IMR-90 (cell line): ENCODE results near the gene FAM89B. TPM values are rescaled to one million over a fixed set of nuclear protein-coding genes. Genes with fewer than 3 reads are reported as not detected.

ENCODE experiments used
- ATAC-seq: fragments of 200-7000 bp; cut with Tn5 transposase; 2 replicates; pipeline ENCODE4 v1.9.1; 2020; ENCODE audit warnings: low read depth, mild to moderate bottlenecking, moderate library complexity
- BruUV-seq: library from RNA; stranded (reverse); fragments of 400-500 nt; replicated peaks from 2 replicates; lab custom pipeline; 2021; lab: Mats Ljungman, UMichigan
- CTCF ChIA-PET: fragments of 300-600 bp; formaldehyde crosslinking; extraction: SDS; loops from one replicate; lab custom pipeline; 2021; ENCODE audit warnings: antibody characterized with exemption; lab: Yijun Ruan, JAX
- POLR2A ChIA-PET: fragments of 300-600 bp; sonication (Branson Sonifier 250); formaldehyde crosslinking; loops from one replicate; lab custom pipeline; 2022; ENCODE audit warnings: antibody characterized with exemption; ENCODE audit not compliant: unreplicated experiment; lab: Charles Lee
- DNase-seq: peaks from one replicate; pipeline ENCODE4 v3.0.0; 2013
- H2AFZ ChIP-seq: replicated peaks from 2 replicates; pipeline ENCODE3; 2013; ENCODE audit warnings: low read length, mild to moderate bottlenecking; ENCODE audit not compliant: poor library complexity
- H2AK5ac ChIP-seq: 2 replicates; pipeline ENCODE4 v1.6.1; 2013; ENCODE audit warnings: low read depth, low read length, inconsistent platforms
- H2AK9ac ChIP-seq: replicated peaks from 2 replicates; pipeline ENCODE3; 2013; ENCODE audit warnings: mild to moderate bottlenecking, low read depth, low read length, moderate library complexity; ENCODE audit not compliant: poor library complexity
- H2BK120ac ChIP-seq: 2 replicates; pipeline ENCODE4 v1.6.1; 2013; ENCODE audit warnings: low read depth, low read length, inconsistent platforms
- H2BK15ac ChIP-seq: 3 replicates; pipeline ENCODE4 v1.6.1; 2013; ENCODE audit warnings: low read depth, low read length, inconsistent platforms
- H2BK20ac ChIP-seq: 2 replicates; pipeline ENCODE4 v1.6.1; 2013; ENCODE audit warnings: low read depth, mild to moderate bottlenecking, inconsistent platforms, low read length, moderate library complexity
- H2BK5ac ChIP-seq: 2 replicates; pipeline ENCODE4 v1.6.1; 2013; ENCODE audit warnings: mild to moderate bottlenecking, low read depth, low read length, inconsistent platforms; ENCODE audit not compliant: poor library complexity, severe bottlenecking
- H3K14ac ChIP-seq: replicated peaks from 2 replicates; pipeline ENCODE4 v1.6.1; 2013; ENCODE audit warnings: low read depth, low read length, inconsistent platforms
- H3K18ac ChIP-seq: 2 replicates; pipeline ENCODE4 v1.6.1; 2013; ENCODE audit warnings: low read depth, low read length, control low read depth
- H3K23ac ChIP-seq: 2 replicates; pipeline ENCODE4 v1.6.1; 2013; ENCODE audit warnings: low read depth, low read length, inconsistent platforms
- H3K27ac ChIP-seq: 2 replicates; pipeline ENCODE4 v1.5.1; 2013; ENCODE audit warnings: mild to moderate bottlenecking, control low read depth, low read length; ENCODE audit not compliant: insufficient read depth
- H3K27me3 ChIP-seq: 2 replicates; pipeline ENCODE4 v1.6.1; 2013; ENCODE audit warnings: low read length; ENCODE audit not compliant: control insufficient read depth, insufficient read depth
- H3K36me3 ChIP-seq: 2 replicates; pipeline ENCODE4 v1.6.1; 2013; ENCODE audit warnings: low read length, mixed read lengths; ENCODE audit not compliant: control insufficient read depth, insufficient read depth
- H3K4ac ChIP-seq: 2 replicates; pipeline ENCODE4 v1.6.1; 2013; ENCODE audit warnings: low read depth, low read length, inconsistent platforms
- H3K4me1 ChIP-seq: 2 replicates; pipeline ENCODE4 v1.6.1; 2013; ENCODE audit warnings: low read length, mixed read lengths; ENCODE audit not compliant: control insufficient read depth, insufficient read depth
- H3K4me2 ChIP-seq: 2 replicates; pipeline ENCODE4 v1.6.1; 2013; ENCODE audit warnings: low read depth, mild to moderate bottlenecking, control low read depth, low read length, moderate library complexity
- H3K4me3 ChIP-seq: 2 replicates; pipeline ENCODE4 v1.5.1; 2013; ENCODE audit warnings: low read depth, mild to moderate bottlenecking, control low read depth, low read length, moderate library complexity; ENCODE audit not compliant: insufficient read depth
- H3K56ac ChIP-seq: 2 replicates; pipeline ENCODE4 v1.6.1; 2013; ENCODE audit warnings: low read length, inconsistent platforms; ENCODE audit not compliant: insufficient read depth; ENCODE audit errors: extremely low read depth
- H3K79me1 ChIP-seq, 2 experiments: 2 replicates each; pipeline ENCODE4 v1.6.1; 2013; ENCODE audit warnings: low read length in 2 of 2, inconsistent platforms in 1 of 2, low read depth in 1 of 2
- H3K9ac ChIP-seq: 2 replicates; pipeline ENCODE4 v1.6.1; 2013; ENCODE audit warnings: low read depth, low read length, control low read depth
- H3K9me1 ChIP-seq: 2 replicates; pipeline ENCODE4 v1.6.1; 2013; ENCODE audit warnings: low read length, inconsistent platforms; ENCODE audit not compliant: insufficient read depth
- H3K9me3 ChIP-seq: 2 replicates; pipeline ENCODE4 v1.6.1; 2013; ENCODE audit warnings: low read length; ENCODE audit not compliant: control insufficient read depth, insufficient read depth
- H4K20me1 ChIP-seq: 2 replicates; pipeline ENCODE4 v1.6.1; 2013; ENCODE audit warnings: low read length, inconsistent platforms; ENCODE audit not compliant: insufficient read depth
- H4K5ac ChIP-seq: 2 replicates; pipeline ENCODE4 v1.6.1; 2013; ENCODE audit warnings: mild to moderate bottlenecking, low read depth, low read length, control low read depth
- H4K8ac ChIP-seq, 2 experiments: 2 replicates each; pipeline ENCODE4 v1.6.1; 2013; ENCODE audit warnings: low read depth in 2 of 2, low read length in 2 of 2, control low read depth in 1 of 2, inconsistent platforms in 1 of 2
- H4K91ac ChIP-seq: 2 replicates; pipeline ENCODE4 v1.6.1; 2013; ENCODE audit warnings: low read depth, low read length, inconsistent platforms; ENCODE audit not compliant: insufficient read depth
- BHLHE40 ChIP-seq: fragments of 150-350 bp; IDR thresholded peaks from 2 replicates; pipeline ENCODE4 v1.6.1; 2016; ENCODE audit warnings: mild to moderate bottlenecking, low read depth, low read length
- CHD1 ChIP-seq: IDR thresholded peaks from 2 replicates; pipeline ENCODE4 v1.6.1; 2012; ENCODE audit warnings: low read depth, low read length, improper control_type of control experiment
- MAFK ChIP-seq: IDR thresholded peaks from 2 replicates; pipeline ENCODE4 v1.6.1; 2012; ENCODE audit warnings: low read depth, low read length, improper control_type of control experiment
- MXI1 ChIP-seq: IDR thresholded peaks from 2 replicates; pipeline ENCODE4 v1.6.1; 2012; ENCODE audit warnings: low read depth, mild to moderate bottlenecking, low read length, moderate library complexity, borderline replicate concordance
- POLR2A ChIP-seq: IDR thresholded peaks from 2 replicates; pipeline ENCODE4 v1.6.1; 2012; ENCODE audit warnings: mild to moderate bottlenecking, low read depth, low read length
- WGBS, 2 experiments: methylation state at CpG; one replicate each; pipeline versions ENCODE4 v1.1.5 to v1.1.7; 2013; ENCODE audit warnings: missing lambda C conversion rate in 2 of 2; ENCODE audit not compliant: insufficient read length in 1 of 2; ENCODE audit errors: extremely low coverage in 2 of 2; 5-methylcytosine and 5-hydroxymethylcytosine counted together
- dilution Hi-C: fragments of 300-500 bp; cut with HindIII; formaldehyde crosslinking; loops from one replicate; pipeline ENCODE4 v1.14.3; 2018; ENCODE audit warnings: low sequenced_read_pairs; ENCODE audit not compliant: unreplicated experiment
- in situ Hi-C: fragments of 300-500 bp; cut with MboI; formaldehyde crosslinking; loops from 3 replicates; pipeline ENCODE4 v1.14.3; 2019; ENCODE audit warnings: low sequenced_read_pairs, inconsistent platforms, mixed read lengths
- intact Hi-C: fragments of 100-400 bp; cut with micrococcal nuclease; formaldehyde crosslinking; loops from 2 replicates; pipeline ENCODE4 v1.10.0; 2022
- polyA plus RNA-seq, 3 experiments: library from polyadenylated mRNA; depleted of rRNA; stranded (reverse); fragments of >200 nt; gene quantifications; 2 replicates each; pipeline ENCODE4 v1.2.3, GENCODE V29; 2012; ENCODE audit warnings: low replicate concordance in 1 of 3
- total RNA-seq: library from RNA; depleted of rRNA; stranded (reverse); fragments of >200 nt; gene quantifications from 2 replicates; pipeline ENCODE4 v1.2.3, GENCODE V29; 2012
- TF ChIP-seq, protein P1 (sequence below): fragments of 150-350 bp; IDR thresholded peaks from 2 replicates; pipeline ENCODE4 v1.6.1; 2017; ENCODE audit warnings: mild to moderate bottlenecking, antibody characterized with exemption, low read length, low read depth

FAM89B gene
- total and polyA plus RNA-seq, 2 of the 4 experiments (the other 2 are of a cell fraction) = 12.0 to 65.5 TPM

DNA sequence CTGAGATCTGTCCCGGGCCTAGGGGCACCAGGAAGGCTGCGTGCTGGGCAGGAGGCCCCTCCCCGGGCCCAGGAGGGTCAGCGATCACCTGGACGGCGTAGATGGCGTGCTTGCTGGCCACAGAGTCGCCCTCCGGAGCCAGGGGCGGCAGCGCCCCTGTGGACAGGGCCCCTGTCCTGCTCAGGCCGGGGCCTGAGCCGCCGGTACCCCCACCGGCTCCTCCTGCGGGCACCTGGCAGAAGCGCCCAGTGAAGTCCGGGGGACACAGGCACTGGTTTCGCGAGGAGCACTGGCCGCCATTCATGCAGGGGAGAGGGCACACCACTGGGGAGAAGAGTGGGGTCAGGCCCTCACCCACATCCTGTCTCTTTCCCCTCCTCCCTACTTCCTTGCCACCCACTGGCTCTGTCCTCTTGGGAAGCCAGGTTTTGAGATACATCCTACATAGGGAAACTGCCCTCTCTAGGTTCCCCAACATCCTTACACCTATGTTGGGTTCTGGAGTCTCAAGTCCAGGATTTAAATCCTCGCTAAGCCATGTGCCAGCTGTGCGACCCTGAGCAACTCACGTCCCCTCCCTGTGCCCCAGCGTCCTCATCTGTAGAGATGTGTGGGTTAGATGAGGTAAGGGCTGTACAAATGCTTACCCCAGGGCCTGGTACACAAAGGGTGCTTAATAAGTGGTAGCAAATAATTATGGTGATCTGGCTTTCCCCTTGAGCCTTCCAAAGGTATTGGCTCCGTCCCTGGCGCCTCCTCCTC lies 18.1 kb upstream of the FAM89B start:
- H3K36me3 ChIP-seq = peaks cover 19% of the 10 kb centered on the region; the same call in 1 of the 2 replicates
- no peak overlapping the region for H3K4me3 ChIP-seq
- H4K8ac ChIP-seq = no peak overlapping the region
- H4K20me1 ChIP-seq = peaks cover 15% of the 10 kb centered on the region
- no peak overlapping the region for H3K14ac ChIP-seq
- no peaks in the 10 kb centered on the region for H3K27me3 ChIP-seq
- no peak overlapping the region for H2BK20ac ChIP-seq
- no TSS peak for BruUV-seq
- H3K56ac ChIP-seq = no peak overlapping the region
- dilution Hi-C loops = no loop called here
- in situ Hi-C loops = no loop called here
- ChIA-PET POLR2A (no interaction called here), CTCF (no interaction called here)
- peak overlapping the region; percentile 32 for H2AFZ ChIP-seq
- H3K9me3 ChIP-seq = no peaks in the 10 kb centered on the region
- ATAC-seq (no peak), DNase-seq (no peak)
- peaks cover 27% of the 10 kb centered on the region for H3K4me1 ChIP-seq
- H2BK15ac ChIP-seq = no peak overlapping the region
- H3K9me1 ChIP-seq = peaks cover 11% of the 10 kb centered on the region
- H3K79me1 ChIP-seq = peaks cover 16 to 42% of the 10 kb centered on the region in 2 experiments
- WGBS, 2 experiments = 93% methylated on average over 11 of the region's 27 CpGs; no CpG with 5 or more reads in 1 of the 2 experiments
- TF ChIP-seq CHD1 = no peak
- no peak for TF ChIP-seq BHLHE40
- no peak for TF ChIP-seq MAFK
- no peak for TF ChIP-seq MXI1
- TF ChIP-seq, protein P1, sequence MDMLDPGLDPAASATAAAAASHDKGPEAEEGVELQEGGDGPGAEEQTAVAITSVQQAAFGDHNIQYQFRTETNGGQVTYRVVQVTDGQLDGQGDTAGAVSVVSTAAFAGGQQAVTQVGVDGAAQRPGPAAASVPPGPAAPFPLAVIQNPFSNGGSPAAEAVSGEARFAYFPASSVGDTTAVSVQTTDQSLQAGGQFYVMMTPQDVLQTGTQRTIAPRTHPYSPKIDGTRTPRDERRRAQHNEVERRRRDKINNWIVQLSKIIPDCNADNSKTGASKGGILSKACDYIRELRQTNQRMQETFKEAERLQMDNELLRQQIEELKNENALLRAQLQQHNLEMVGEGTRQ = no peak
- TF ChIP-seq POLR2A = no peak
- no peak overlapping the region for H2BK120ac ChIP-seq
- no peak overlapping the region for H2AK9ac ChIP-seq
- no peak overlapping the region for H3K9ac ChIP-seq
- no peak overlapping the region for H4K5ac ChIP-seq
- peak overlapping the region; percentile 70 for H2AK5ac ChIP-seq
- intact Hi-C loops = no loop called here
- H3K27ac ChIP-seq = no peak overlapping the region
- no peak overlapping the region; the same call in 1 of the 2 replicates for H4K91ac ChIP-seq
- H3K4me2 ChIP-seq = no peak overlapping the region
- H3K4ac ChIP-seq = peak overlapping the region; percentile 44; the same call in 1 of the 2 replicates
- H3K18ac ChIP-seq = no peak overlapping the region
- no peak overlapping the region; the same call in 1 of the 2 replicates for H3K23ac ChIP-seq
- H2BK5ac ChIP-seq = peak overlapping the region; percentile 18
